ENCODE data around the gene F8. TPM values are rescaled to one million over a fixed set of nuclear protein-coding genes. Genes with fewer than 3 reads are reported as not detected.
"Not testable (repeated sequence)": the region's sequence is repeated elsewhere in the genome, so short reads cannot be mapped to it uniquely, and the experiment has no call there.

F8 gene
- total RNA-seq, 4 donors from 2014 or later, result 12.5 to 26.5 (median 19.1) TPM

- no peak overlapping the region for H3K4me3 ChIP-seq
- TF ChIP-seq CTCF (IDR thresholded peaks at IDR 0.05) (no peak), EP300 (IDR thresholded peaks at IDR 0.05) (no peak), POLR2A (IDR thresholded peaks at IDR 0.05) (no peak), POLR2AphosphoS5 (IDR thresholded peaks at IDR 0.05) (no peak)
- 45 to 56% methylated on average over 3 of the region's 4 CpGs for WGBS, 2 donors (ENCODE audit: low coverage in 1 of 2)
Measured at GRCh38 chrX:154827194-154828015, 195.1 kb downstream of the F8 start.

GRCh38 chrX:154825586-154825985, 196.9 kb downstream of the F8 start:
- no CpG with 5 or more reads among the region's 3 CpGs for WGBS, 2 donors (ENCODE audit: low coverage in 1 of 2)
- not testable (repeated sequence) for H3K36me3 ChIP-seq, H3K9me3 ChIP-seq, H3K4me3 ChIP-seq, ATAC-seq, H3K4me1 ChIP-seq, H3K27ac ChIP-seq, H3K27me3 ChIP-seq

More at GRCh38 chrX:154827194-154828015, 195.1 kb downstream of the F8 start:
- ATAC-seq, result no peak
- H3K27ac ChIP-seq, result no peak overlapping the region
- no peaks in the 10 kb centered on the region for H3K27me3 ChIP-seq
- no peaks in the 10 kb centered on the region for H3K9me3 ChIP-seq
- H3K36me3 ChIP-seq, result no peaks in the 10 kb centered on the region
- no peaks in the 10 kb centered on the region for H3K4me1 ChIP-seq

- WGBS, 2 donors (ENCODE audit: low coverage in 1 of 2), result 67 to 80% methylated on average over 1 of the region's 1 CpG
- TF ChIP-seq EP300 (IDR thresholded peaks at IDR 0.05), result no peak
- no peak for TF ChIP-seq POLR2A (IDR thresholded peaks at IDR 0.05)
- TF ChIP-seq POLR2AphosphoS5 (IDR thresholded peaks at IDR 0.05), result no peak
- TF ChIP-seq CTCF (IDR thresholded peaks at IDR 0.05), result no peak
- no peaks in the 10 kb centered on the region for H3K9me3 ChIP-seq
- no peaks in the 10 kb centered on the region for H3K36me3 ChIP-seq
- no peak for ATAC-seq
- no peaks in the 10 kb centered on the region for H3K4me1 ChIP-seq
- no peaks in the 10 kb centered on the region for H3K27me3 ChIP-seq
- no peak overlapping the region for H3K4me3 ChIP-seq
- no peak overlapping the region for H3K27ac ChIP-seq
Measured at GRCh38 chrX:154824638-154825037, 197.9 kb downstream of the F8 start.

GRCh38 chrX:154822029-154822428, 200.5 kb downstream of the F8 start:
- WGBS, 2 donors (ENCODE audit: low coverage in 1 of 2), result 54 to 64% methylated on average over 3 of the region's 3 CpGs

GRCh38 chrX:154821523-154821922, 201.0 kb downstream of the F8 start:
- ATAC-seq, result no peak
- H3K36me3 ChIP-seq, result no peaks in the 10 kb centered on the region
- H3K4me3 ChIP-seq, result no peak overlapping the region
- no peaks in the 10 kb centered on the region for H3K9me3 ChIP-seq
- no peaks in the 10 kb centered on the region for H3K27me3 ChIP-seq
- TF ChIP-seq CTCF (IDR thresholded peaks at IDR 0.05), result no peak
- TF ChIP-seq EP300 (IDR thresholded peaks at IDR 0.05), result no peak
- no peak for TF ChIP-seq POLR2AphosphoS5 (IDR thresholded peaks at IDR 0.05)
- no peak for TF ChIP-seq POLR2A (IDR thresholded peaks at IDR 0.05)
- H3K27ac ChIP-seq, result no peak overlapping the region
- H3K4me1 ChIP-seq, result no peaks in the 10 kb centered on the region

More at GRCh38 chrX:154822029-154822428, 200.5 kb downstream of the F8 start:
- no peak for ATAC-seq
- Histone ChIP-seq H3K4me1 (no peaks in the 10 kb centered on the region), H3K4me3 (no peak overlapping the region), H3K27ac (no peak overlapping the region), H3K27me3 (no peaks in the 10 kb centered on the region), H3K36me3 (no peaks in the 10 kb centered on the region), H3K9me3 (no peaks in the 10 kb centered on the region)
- TF ChIP-seq CTCF (IDR thresholded peaks at IDR 0.05), result no peak
- TF ChIP-seq POLR2A (IDR thresholded peaks at IDR 0.05), result no peak
- no peak for TF ChIP-seq EP300 (IDR thresholded peaks at IDR 0.05)
- no peak for TF ChIP-seq POLR2AphosphoS5 (IDR thresholded peaks at IDR 0.05)
